DMS53 treated with DMSO at 0.1 percent for 48 hours (cell line): ENCODE results near the gene XCR1.
"Not testable (repeated sequence)": the region's sequence is repeated elsewhere in the genome, so short reads cannot be mapped to it uniquely, and the experiment has no call there.

Source experiments
- DNase-seq: peaks from one replicate; lab custom pipeline; 2025; ENCODE audit not compliant: unreplicated experiment; lab: John Stamatoyannopoulos, UW

The XCR1 gene

GRCh38 chr3:46007280-46007679, 20.0 kb downstream of the XCR1 start:
- DNase-seq = no peak

- no peak for DNase-seq
These were observed 20.8 kb downstream of the XCR1 start for GRCh38 chr3:46006238-46007032.

- not testable (repeated sequence) for DNase-seq
These were observed 23.6 kb downstream of the XCR1 start for GRCh38 chr3:46003706-46004105.

GRCh38 chr3:46001178-46001577, 26.1 kb downstream of the XCR1 start:
- DNase-seq = no peak

GRCh38 chr3:45997942-45998341, 29.3 kb downstream of the XCR1 start:
- no peak for DNase-seq

- not testable (repeated sequence) for DNase-seq
These were observed 29.8 kb downstream of the XCR1 start for GRCh38 chr3:45997499-45997898.

GRCh38 chr3:45995236-45996192, 31.8 kb downstream of the XCR1 start, which contains the start of gene FYCO1:
Gene FYCO1, minus strand, starts transcription at chr3:45995824. Its CDS starts 10,914 bp downstream, at chr3:45984910.
- peak; percentile 53 for DNase-seq

- no peak for DNase-seq
These were observed 32.7 kb downstream of the XCR1 start for GRCh38 chr3:45994419-45995235.

GRCh38 chr3:45993421-45994027, 33.8 kb downstream of the XCR1 start:
- DNase-seq = no peak

- DNase-seq = no peak
These were observed 34.5 kb downstream of the XCR1 start for GRCh38 chr3:45992821-45993221.

- DNase-seq = no peak
These were observed 35.1 kb downstream of the XCR1 start for GRCh38 chr3:45992133-45992729.

GRCh38 chr3:45991341-45991740, 35.9 kb downstream of the XCR1 start:
- no peak for DNase-seq

- no peak for DNase-seq
These were observed 37.1 kb downstream of the XCR1 start for GRCh38 chr3:45990181-45990580.

GRCh38 chr3:45988804-45989203, 38.5 kb downstream of the XCR1 start:
- no peak for DNase-seq

- no peak for DNase-seq
These were observed 38.9 kb downstream of the XCR1 start for GRCh38 chr3:45988362-45988761.

- no peak for DNase-seq
These were observed 39.7 kb downstream of the XCR1 start for GRCh38 chr3:45987368-45988291.

- DNase-seq = peak; percentile 72
These were observed 40.8 kb downstream of the XCR1 start for GRCh38 chr3:45986303-45986982.

- DNase-seq = no peak
These were observed 41.6 kb downstream of the XCR1 start for GRCh38 chr3:45985532-45986302.
